SK-N-SH (cell line): ENCODE data around the gene ATP8A2. TPM values are rescaled to one million over a fixed set of nuclear protein-coding genes. Genes with fewer than 3 reads are reported as not detected.

Source experiments
- CTCF ChIA-PET: fragments of 300-600, 350-600 bp; formaldehyde crosslinking; extraction: SDS; loops from one replicate; lab custom pipeline; 2021; lab: Yijun Ruan, JAX
- POLR2A ChIA-PET: fragments of 350-600 bp; sonication (Branson Sonifier 250); formaldehyde crosslinking; extraction: SDS; loops from one replicate; lab custom pipeline; 2020; ENCODE audit warnings: antibody characterized with exemption, inconsistent platforms; lab: Yijun Ruan, JAX
- DNase-seq: peaks from one replicate; pipeline ENCODE4 v3.0.0; 2012
- H2AFZ ChIP-seq: fragments of 200-600 bp; sonication (generic); 2 replicates; pipeline ENCODE4 v1.8.1; 2016; ENCODE audit warnings: antibody characterized with exemption, mild to moderate bottlenecking, low read depth
- H3F3A ChIP-seq: fragments of 200-600 bp; sonication (generic); replicated peaks from 2 replicates; pipeline ENCODE3; 2016; ENCODE audit warnings: antibody characterized with exemption, mild to moderate bottlenecking; ENCODE audit not compliant: insufficient read depth
- H3K27ac ChIP-seq, 2 experiments: fragments of 200-500 bp in 1 of 2; fragments of 200-600 bp in 1 of 2; sonication (Bioruptor generic) in 1 of 2; sonication (generic), shearing (Covaris generic) in 1 of 2; 2 replicates each; pipeline versions ENCODE4 v1.5.1 to v1.6.1; 2014 to 2016; ENCODE audit warnings: low read depth in 2 of 2, inconsistent platforms in 1 of 2, low read length in 1 of 2, mild to moderate bottlenecking in 1 of 2, mixed read lengths in 1 of 2
- H3K27me3 ChIP-seq: fragments of 200-600 bp; sonication (generic), shearing (Covaris generic); 2 replicates; pipeline ENCODE4 v1.6.1; 2016; ENCODE audit warnings: mixed run types; ENCODE audit not compliant: insufficient read depth
- H3K36me3 ChIP-seq, 2 experiments: fragments of 200-500 bp in 1 of 2; fragments of 200-600 bp in 1 of 2; sonication (Bioruptor generic) in 1 of 2; sonication (generic) in 1 of 2; replicated peaks in 1 of 2; 2 replicates each; pipeline versions ENCODE3 to v1.5.1; 2014 to 2016; ENCODE audit warnings: low read length in 1 of 2, mild to moderate bottlenecking in 1 of 2; ENCODE audit not compliant: insufficient read depth in 2 of 2, control insufficient read depth in 1 of 2
- H3K4me1 ChIP-seq, 2 experiments: fragments of 200-500 bp in 1 of 2; fragments of 200-600 bp in 1 of 2; sonication (Bioruptor generic) in 1 of 2; sonication (generic), shearing (Covaris generic) in 1 of 2; 2 replicates each; pipeline versions ENCODE4 v1.5.1 to v1.6.1; 2014 to 2016; ENCODE audit warnings: low read depth in 1 of 2, low read length in 1 of 2, mixed run types in 1 of 2; ENCODE audit not compliant: insufficient read depth in 2 of 2, control insufficient read depth in 1 of 2
- H3K4me2 ChIP-seq: fragments of 200-600 bp; sonication (generic), shearing (Covaris generic); 2 replicates; pipeline ENCODE4 v1.6.1; 2017; ENCODE audit warnings: mixed run types
- H3K4me3 ChIP-seq, 2 experiments: fragments of 200-500 bp in 1 of 2; fragments of 200-600 bp in 1 of 2; sonication (Bioruptor generic) in 1 of 2; sonication (generic), shearing (Covaris generic) in 1 of 2; 2 replicates each; pipeline versions ENCODE4 v1.5.1 to v1.8.1; 2014 to 2016; ENCODE audit warnings: low read depth in 2 of 2, inconsistent platforms in 1 of 2, low read length in 1 of 2, mild to moderate bottlenecking in 1 of 2, mixed read lengths in 1 of 2, moderate library complexity in 1 of 2
- H3K79me2 ChIP-seq: fragments of 200-600 bp; sonication (generic); 2 replicates; pipeline ENCODE4 v1.8.1; 2017; ENCODE audit warnings: mild to moderate bottlenecking; ENCODE audit not compliant: insufficient read depth
- H3K9ac ChIP-seq: fragments of 200-600 bp; sonication (generic); 2 replicates; pipeline ENCODE4 v1.6.1; 2017; ENCODE audit warnings: mixed run types
- H3K9me2 ChIP-seq: fragments of 200-600 bp; sonication (generic); 2 replicates; pipeline ENCODE4 v1.6.1; 2017; ENCODE audit warnings: mixed run types
- H3K9me3 ChIP-seq: fragments of 200-600 bp; sonication (generic); 2 replicates; pipeline ENCODE4 v1.6.1; 2017; ENCODE audit warnings: mixed run types, mild to moderate bottlenecking, moderate library complexity
- H4K20me1 ChIP-seq: fragments of 200-600 bp; sonication (generic); 2 replicates; pipeline ENCODE4 v1.6.1; 2017; ENCODE audit warnings: mild to moderate bottlenecking, mixed run types; ENCODE audit not compliant: insufficient read depth
- CHD2 ChIP-seq: fragments of 150-350 bp; IDR thresholded peaks from 2 replicates; pipeline ENCODE4 v1.6.1; 2018; ENCODE audit warnings: low read length; ENCODE audit not compliant: partially characterized antibody
- CTCF ChIP-seq: fragments of 200-600 bp; sonication (generic); IDR thresholded peaks from 2 replicates; pipeline ENCODE4 v1.6.1; 2017; ENCODE audit warnings: antibody characterized with exemption, mild to moderate bottlenecking, moderate library complexity
- EP300 ChIP-seq, 2 experiments: IDR thresholded peaks; 2 replicates each; pipeline versions ENCODE4 v1.4.0 to v1.6.1; 2012; ENCODE audit warnings: borderline replicate concordance in 1 of 2, low read depth in 1 of 2, low read length in 1 of 2
- FOXJ3 ChIP-seq: sonication (generic); formaldehyde crosslinking; IDR thresholded peaks from 2 replicates; pipeline ENCODE4 v1.5.1; 2020; ENCODE audit warnings: mild to moderate bottlenecking, missing genetic modification reagents
- FOXM1 ChIP-seq: IDR thresholded peaks from 2 replicates; pipeline ENCODE4 v1.4.0; 2012; ENCODE audit warnings: low read depth, mild to moderate bottlenecking
- GABPA ChIP-seq: IDR thresholded peaks from 2 replicates; pipeline ENCODE4 v1.4.0; 2012; ENCODE audit warnings: low read depth, mild to moderate bottlenecking
- MAX ChIP-seq: IDR thresholded peaks from 2 replicates; pipeline ENCODE4 v1.4.0; 2012; ENCODE audit warnings: low read depth
- MEF2A ChIP-seq: IDR thresholded peaks from 2 replicates; pipeline ENCODE4 v1.4.0; 2012; ENCODE audit warnings: low read depth, borderline replicate concordance
- MXI1 ChIP-seq: IDR thresholded peaks from 2 replicates; pipeline ENCODE4 v1.6.1; 2012; ENCODE audit warnings: mild to moderate bottlenecking, low read depth, low read length, improper control_type of control experiment
- NFIC ChIP-seq: IDR thresholded peaks from 2 replicates; pipeline ENCODE4 v1.4.0; 2012; ENCODE audit warnings: borderline replicate concordance
- POLR2AphosphoS5 ChIP-seq: IDR thresholded peaks from 2 replicates; pipeline ENCODE4 v1.6.1; 2012; ENCODE audit warnings: low read depth, low read length
- RAD21 ChIP-seq: IDR thresholded peaks from 2 replicates; pipeline ENCODE4 v1.6.1; 2012; ENCODE audit warnings: mild to moderate bottlenecking, low read length
- RCOR1 ChIP-seq: fragments of 150-350 bp; IDR thresholded peaks from 2 replicates; pipeline ENCODE4 v1.6.1; 2017; ENCODE audit warnings: antibody characterized with exemption, low read length
- RXRA ChIP-seq: IDR thresholded peaks from 2 replicates; pipeline ENCODE4 v1.4.0; 2012; ENCODE audit warnings: low read depth, mild to moderate bottlenecking, borderline replicate concordance
- SMC3 ChIP-seq: IDR thresholded peaks from 2 replicates; pipeline ENCODE4 v1.6.1; 2012; ENCODE audit warnings: low read depth, low read length, improper control_type of control experiment
- TAF1 ChIP-seq: IDR thresholded peaks from 2 replicates; pipeline ENCODE4 v1.6.1; 2012; ENCODE audit warnings: low read depth, mild to moderate bottlenecking, low read length, moderate library complexity, borderline replicate concordance
- TCF12 ChIP-seq: IDR thresholded peaks from 2 replicates; pipeline ENCODE4 v1.4.0; 2012
- TEAD4 ChIP-seq: IDR thresholded peaks from 2 replicates; pipeline ENCODE4 v1.4.0; 2012; ENCODE audit warnings: mild to moderate bottlenecking, borderline replicate concordance; ENCODE audit not compliant: insufficient read depth
- USF1 ChIP-seq: IDR thresholded peaks from 2 replicates; pipeline ENCODE4 v1.4.0; 2012; ENCODE audit warnings: low read depth, borderline replicate concordance
- USF2 ChIP-seq: fragments of 150-350 bp; IDR thresholded peaks from 2 replicates; pipeline ENCODE4 v1.6.1; 2017; ENCODE audit warnings: antibody characterized with exemption, low read length, low read depth, borderline replicate concordance
- YY1 ChIP-seq: IDR thresholded peaks from 2 replicates; pipeline ENCODE4 v1.4.0; 2012; ENCODE audit warnings: low read depth, mild to moderate bottlenecking
- ZBTB33 ChIP-seq: IDR thresholded peaks from 2 replicates; pipeline ENCODE4 v1.4.0; 2012; ENCODE audit warnings: low read depth, borderline replicate concordance
- WGBS: methylation state at CpG from one replicate; pipeline ENCODE4 v1.1.6; 2017; ENCODE audit warnings: low lambda C conversion rate; 5-methylcytosine and 5-hydroxymethylcytosine counted together
- polyA plus RNA-seq, 3 experiments: library from polyadenylated mRNA; depleted of rRNA; stranded (reverse); fragments of >200 nt; gene quantifications; 2 replicates each; pipeline ENCODE4 v1.2.3, GENCODE V29; 2012

Gene ATP8A2
- polyA plus RNA-seq, 1 of the 3 experiments (the other 2 are of a cell fraction) = 0.02 TPM

GRCh38 chr13:25933520-25933919 is 561.7 kb downstream of the ATP8A2 start (continued):
- no peak for TF ChIP-seq FOXM1
- no peak for TF ChIP-seq USF2
- TF ChIP-seq, all 33 proteins: peak for 0

- Histone ChIP-seq H3K9me3 (no peaks in the 10 kb centered on the region), H3F3A (no peaks in the 10 kb centered on the region), H3K4me1 (peaks cover 0 to 5% of the 10 kb centered on the region in 2 experiments; a peak in 1 of 4 replicates), H3K9me2 (no peaks in the 10 kb centered on the region), H3K9ac (no peak overlapping the region), H3K4me3 (no peak overlapping the region), H3K36me3 (no peaks in the 10 kb centered on the region), H2AFZ (no peak overlapping the region), H3K27me3 (no peaks in the 10 kb centered on the region), H3K27ac (no peak overlapping the region), H3K4me2 (no peak overlapping the region), H3K79me2 (no peaks in the 10 kb centered on the region), H4K20me1 (no peaks in the 10 kb centered on the region)
- WGBS = 23% methylated on average over 6 of the region's 6 CpGs
- no peak for DNase-seq
- TF ChIP-seq RAD21 = no peak
- no peak for TF ChIP-seq TAF1
- TF ChIP-seq USF1 = no peak
- TF ChIP-seq SMC3 = no peak
- TF ChIP-seq FOXJ3 (CRISPR knock-in tag) = no peak
- no peak for TF ChIP-seq POLR2AphosphoS5
- no peak for TF ChIP-seq NFIC
- TF ChIP-seq MEF2A = no peak
- no peak for TF ChIP-seq YY1
- no peak for TF ChIP-seq ZBTB33
- no peak for TF ChIP-seq TCF12
- TF ChIP-seq MXI1 = no peak
- TF ChIP-seq CHD2 = no peak
- TF ChIP-seq CTCF = no peak
- TF ChIP-seq RCOR1 = no peak
- no peak for TF ChIP-seq TEAD4
- TF ChIP-seq EP300 (IDR thresholded peaks at IDR 0.05; ENCODE audit: borderline replicate concordance in 1 of 2, low read depth in 1 of 2, low read length in 1 of 2) = no peak
- no peak for TF ChIP-seq MAX
- TF ChIP-seq GABPA = no peak
- TF ChIP-seq RXRA = no peak
- CTCF ChIA-PET = interaction anchor here (1.3 kb wide), 1 partner anchor 360 kb away, joined by 5 read pairs; no protein-coding TSS in a partner anchor
- POLR2A ChIA-PET = no interaction called here
These were observed 562.4 kb downstream of the ATP8A2 start for GRCh38 chr13:25934127-25934526.
